HG02885 (cell line): ENCODE results near the gene DAPK2.
"Not testable (repeated sequence)": the region's sequence is repeated elsewhere in the genome, so short reads cannot be mapped to it uniquely, and the experiment has no call there.

Source experiments
- ATAC-seq: cut with Tn5 transposase; IDR thresholded peaks from one replicate; pipeline ENCODE4 v1.9.1; 2021; ENCODE audit warnings: mild to moderate bottlenecking; ENCODE audit not compliant: unreplicated experiment, poor library complexity

The DAPK2 gene

DNA sequence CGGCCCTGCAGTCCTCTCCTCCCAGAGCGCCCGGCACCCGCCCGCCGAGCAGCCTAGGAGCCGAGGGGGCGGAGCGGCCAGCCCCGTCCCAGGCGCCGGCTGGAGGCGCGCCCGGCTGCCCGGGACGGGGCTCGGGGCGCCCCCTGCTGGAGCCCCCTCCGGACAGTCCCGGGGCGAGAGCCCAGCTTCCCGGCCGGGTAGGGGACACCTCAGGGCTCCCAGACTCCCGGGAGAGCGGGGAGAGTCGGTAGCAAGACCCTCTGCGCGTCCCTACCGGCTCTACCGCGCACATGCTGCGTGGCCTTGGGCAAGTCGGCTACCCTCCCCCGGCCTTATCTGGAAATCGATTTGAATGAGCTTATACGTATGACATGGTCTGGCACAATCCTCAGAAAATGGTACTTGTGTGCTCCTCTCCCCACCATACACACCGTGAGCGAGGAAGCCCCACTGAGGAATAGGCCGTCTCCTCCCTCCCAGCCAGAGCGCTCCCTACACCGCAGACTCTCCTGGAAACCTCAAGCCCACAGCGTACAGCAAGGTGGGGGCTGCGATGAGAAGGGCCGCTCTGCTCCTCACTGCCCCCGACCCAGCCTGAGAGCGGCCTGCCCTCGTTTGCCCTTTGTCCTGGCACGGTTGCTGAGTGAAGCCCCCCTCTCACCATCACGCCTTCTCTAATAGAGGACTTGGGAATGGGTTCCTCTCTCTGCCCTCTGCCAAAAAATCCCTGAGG, at the start of gene DAPK2:
TSS of gene DAPK2 (minus strand) at position 65 of the 733 bp plus-strand sequence. CDS start 6,224 bp downstream, outside the sequence.
- peak; percentile 73 for ATAC-seq

DNA sequence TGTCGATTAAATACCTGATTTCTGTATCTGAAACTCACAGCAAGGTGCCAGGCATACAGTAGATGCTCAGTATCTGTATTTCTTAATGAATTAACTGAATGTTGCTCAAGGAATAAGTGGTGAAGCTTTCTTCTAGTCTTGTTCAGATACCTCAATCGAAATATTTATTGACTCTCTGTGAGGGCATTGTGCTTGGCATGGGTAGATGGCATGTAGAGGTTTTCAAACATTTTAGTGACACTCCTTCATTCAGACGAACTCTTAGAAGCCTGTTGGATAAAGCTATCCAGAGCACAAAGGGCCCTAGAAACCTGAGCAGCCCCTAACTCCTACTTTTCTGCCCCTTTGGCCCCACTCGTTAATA, 49.1 kb upstream of the DAPK2 start:
- no peak for ATAC-seq

DNA sequence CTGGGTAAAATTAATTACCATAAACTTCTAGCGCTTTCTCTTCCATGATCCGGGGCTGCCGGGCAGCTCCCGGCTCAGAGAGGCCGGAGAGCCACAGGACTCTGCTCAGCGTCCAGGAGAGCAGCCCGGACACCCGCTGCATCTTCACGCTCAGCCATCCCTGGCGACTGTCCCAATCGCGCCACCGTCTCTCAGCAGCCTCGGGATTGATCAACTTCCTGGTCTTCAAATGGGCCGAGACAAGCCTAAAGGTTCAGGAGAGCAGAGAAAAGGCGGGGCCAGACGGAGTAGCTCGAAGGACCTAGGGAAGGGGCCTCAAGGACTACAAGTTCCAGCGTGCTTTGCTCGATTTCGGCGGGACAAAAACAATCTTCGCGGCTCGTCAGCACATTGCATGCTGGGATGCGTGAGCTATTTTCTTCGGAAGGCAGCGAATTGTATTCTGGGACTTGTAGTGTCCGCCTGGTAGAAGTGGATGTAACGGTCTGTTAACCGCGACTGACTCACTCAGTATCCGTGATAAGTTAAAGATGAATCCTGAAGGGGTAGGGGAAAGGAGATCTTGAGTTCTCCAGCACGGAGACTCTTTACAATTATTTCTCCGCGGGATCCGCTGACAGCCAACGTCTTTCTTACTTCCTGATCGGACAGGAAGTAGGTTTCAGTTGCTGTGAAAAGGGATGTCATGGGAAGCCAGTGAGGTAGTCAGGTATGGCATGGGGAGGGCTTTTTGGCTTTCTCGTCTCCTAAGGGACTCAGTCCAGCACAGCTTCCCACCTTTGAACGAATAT, 47.5 kb upstream of the DAPK2 start, which contains the start of gene CIAO2A:
TSS of gene CIAO2A (minus strand) at position 212 of the 791 bp plus-strand sequence. CDS start at position 142, 70 bp downstream.
- ATAC-seq, result peak; percentile 73

DNA sequence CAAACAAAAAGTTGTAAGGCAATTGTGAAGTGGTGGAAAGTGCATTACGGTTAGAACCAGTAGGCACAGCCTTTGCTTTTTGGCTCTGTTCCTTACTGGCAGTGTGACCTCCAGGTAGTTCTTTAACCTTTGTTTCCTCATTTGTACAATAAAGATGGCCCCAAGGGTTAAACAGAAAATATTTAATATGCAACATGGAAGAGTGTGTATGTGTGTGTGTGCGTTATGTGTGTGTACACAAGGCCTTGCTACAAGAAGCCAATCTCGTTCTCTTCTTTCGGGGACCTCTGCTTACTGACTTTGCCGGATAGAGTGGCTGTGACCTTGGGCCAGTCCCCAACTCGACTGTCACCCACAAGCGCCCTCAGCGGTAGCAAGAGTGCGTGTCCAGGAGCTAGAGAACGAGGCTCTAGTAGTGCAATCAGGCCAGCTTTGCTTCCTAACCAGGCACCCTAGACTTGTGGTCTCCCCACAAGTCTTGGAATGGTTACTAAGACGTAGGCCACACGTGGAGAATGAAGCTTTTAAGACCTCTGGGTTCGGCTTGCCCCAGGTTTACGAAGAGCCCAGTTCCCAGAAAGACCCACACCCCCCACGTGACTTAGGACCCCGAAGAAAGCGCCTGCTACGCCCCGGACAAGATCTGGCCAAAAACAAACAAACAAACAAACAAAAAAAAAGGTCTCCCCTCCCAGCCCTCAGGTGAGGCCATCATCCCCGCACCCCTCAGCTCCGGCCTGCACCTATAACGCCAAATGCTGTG, 46.8 kb upstream of the DAPK2 start:
- ATAC-seq, result peak; percentile 27

DNA sequence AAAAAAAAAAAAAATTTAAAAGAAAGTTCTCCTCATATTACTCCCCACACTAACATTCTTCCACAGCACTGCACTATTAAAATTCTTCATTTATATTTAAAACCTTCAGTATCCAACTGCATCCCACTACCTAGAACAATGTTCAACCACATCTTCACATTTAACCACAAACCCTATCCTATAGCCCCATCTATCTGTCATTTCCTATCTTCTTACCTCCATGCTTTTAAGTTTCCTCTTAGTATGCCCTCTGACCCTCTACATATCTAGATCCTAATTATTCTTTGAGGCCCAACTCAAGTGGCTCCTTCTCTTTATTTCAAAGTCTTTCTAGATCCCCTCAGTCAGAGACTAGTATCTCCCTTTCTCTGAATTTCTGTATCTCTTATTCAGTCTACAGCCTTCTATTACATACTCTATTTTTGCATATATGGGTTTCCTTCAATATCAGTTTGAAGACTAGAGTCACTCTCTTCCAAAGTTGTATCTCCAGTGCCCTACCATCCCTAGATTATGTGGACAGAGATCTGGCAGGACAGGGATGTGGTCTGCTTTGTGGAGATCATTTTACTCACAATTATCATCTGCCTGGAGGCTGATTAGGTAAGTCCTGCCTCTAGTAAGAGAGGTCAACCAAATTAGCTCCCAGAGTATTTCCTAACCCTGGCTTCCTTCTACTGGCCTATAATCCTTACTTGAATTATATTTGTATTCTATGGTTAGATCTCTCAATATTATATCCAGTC, 46.0 kb upstream of the DAPK2 start:
- ATAC-seq, result no peak

DNA sequence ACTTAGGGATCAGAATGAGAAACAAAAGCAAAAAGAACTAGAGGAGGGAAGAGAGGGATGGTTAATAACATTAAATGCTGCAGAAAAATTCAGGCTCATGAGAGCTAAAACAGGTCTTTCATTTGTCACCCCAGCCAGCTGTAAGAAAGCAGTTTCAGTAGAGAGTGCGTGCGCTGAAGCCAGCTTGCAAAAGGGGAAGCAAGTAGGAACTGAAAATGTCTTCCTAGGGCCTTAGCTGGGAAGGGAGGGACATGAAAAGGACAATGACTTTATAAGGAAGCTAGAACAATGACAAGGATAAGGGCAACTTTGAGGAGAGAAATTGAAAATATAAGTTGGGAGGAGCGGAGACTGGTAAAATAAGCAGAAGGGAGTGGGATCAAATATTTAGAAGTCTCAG, 44.2 kb upstream of the DAPK2 start:
- ATAC-seq, result no peak

DNA sequence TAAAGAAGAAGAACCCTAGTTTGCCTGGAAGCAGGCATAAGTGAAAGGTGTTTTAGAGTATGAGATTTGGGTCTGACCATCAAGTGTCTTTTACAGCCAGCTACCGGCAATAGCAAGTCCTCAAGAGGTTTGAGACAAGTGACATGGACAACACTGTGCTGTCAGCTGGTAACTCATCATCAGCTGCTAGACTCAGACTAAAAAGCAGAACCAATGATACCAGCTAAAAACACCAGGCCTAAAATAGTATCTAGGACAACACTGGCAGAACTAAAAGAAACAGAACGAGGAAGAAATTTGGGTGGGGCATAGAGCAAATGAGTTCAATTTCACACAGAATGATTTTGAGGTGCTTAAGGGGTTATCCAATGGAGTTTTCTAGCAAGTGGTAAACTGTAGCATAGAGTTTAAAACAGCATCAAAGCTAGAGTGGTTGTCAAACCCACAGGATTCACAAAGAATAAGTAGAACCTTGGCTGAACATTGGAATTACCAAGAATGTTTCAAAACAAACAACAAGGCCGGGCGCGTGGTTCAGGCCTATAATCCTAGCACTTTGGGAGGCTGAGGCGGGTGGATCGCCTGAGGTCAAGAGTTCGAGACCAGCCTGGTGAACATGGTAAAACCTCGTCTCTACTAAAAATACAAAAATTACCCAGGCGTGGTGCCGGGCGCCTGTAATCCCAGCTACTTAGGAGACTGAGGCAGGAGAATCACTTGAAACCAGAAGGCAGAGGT, 43.4 kb upstream of the DAPK2 start:
- no peak for ATAC-seq

DNA sequence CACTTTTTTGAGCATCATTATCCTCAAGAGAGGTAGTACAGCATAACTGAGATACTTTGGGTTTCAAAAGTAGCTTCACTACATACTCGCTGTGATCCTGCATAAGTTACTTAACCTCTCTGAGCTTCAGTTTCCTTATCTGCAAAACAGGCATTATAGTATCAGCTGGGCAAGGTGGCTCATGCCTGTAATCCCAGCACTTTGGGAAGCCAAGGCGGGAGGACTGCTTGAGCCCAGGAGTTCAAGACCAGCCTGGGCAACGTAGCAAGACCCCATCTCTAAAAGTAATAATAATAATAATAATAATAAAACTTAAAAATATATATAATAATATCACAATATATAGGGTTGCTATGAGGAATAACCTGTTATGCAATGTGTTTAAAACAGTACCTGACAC, 36.5 kb upstream of the DAPK2 start:
- no peak for ATAC-seq

DNA sequence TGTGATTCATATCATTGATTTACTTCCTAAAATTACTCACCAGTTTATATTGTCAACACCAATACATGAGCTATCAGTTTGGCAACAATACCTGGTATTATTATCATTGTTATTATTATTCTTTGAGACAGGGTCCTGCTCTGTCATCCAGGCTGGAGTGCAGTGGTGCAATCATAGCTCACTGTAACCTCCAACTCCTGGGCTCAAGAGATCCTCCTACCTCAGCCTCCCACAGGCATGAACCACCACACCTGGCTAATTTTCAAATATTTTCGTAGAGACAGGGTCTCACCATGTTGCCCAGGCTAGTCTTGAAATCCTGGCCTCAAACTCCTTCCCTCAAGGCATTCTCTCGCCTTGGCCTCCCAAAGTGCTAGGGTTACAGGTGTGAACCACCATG, 27.2 kb upstream of the DAPK2 start:
- ATAC-seq, result not testable (repeated sequence)

DNA sequence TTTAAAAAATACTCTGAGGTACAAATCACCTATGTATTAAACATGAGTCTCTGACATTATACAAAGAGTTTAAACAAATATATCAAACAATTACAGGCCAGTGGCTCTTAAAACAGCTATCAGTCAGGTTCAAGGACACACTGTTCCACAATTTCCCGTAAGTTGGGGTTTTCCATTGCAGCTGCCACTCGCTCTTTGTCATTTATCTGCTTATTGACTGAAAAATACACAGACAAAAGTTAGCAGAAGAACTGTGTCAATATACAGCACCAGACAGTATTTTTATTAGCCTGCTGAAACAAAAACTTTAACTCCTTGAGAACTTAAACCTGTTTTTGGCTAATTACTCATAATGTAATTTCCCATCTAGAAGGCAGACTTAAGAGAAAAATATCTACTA, 26.5 kb upstream of the DAPK2 start:
- ATAC-seq, result no peak

DNA sequence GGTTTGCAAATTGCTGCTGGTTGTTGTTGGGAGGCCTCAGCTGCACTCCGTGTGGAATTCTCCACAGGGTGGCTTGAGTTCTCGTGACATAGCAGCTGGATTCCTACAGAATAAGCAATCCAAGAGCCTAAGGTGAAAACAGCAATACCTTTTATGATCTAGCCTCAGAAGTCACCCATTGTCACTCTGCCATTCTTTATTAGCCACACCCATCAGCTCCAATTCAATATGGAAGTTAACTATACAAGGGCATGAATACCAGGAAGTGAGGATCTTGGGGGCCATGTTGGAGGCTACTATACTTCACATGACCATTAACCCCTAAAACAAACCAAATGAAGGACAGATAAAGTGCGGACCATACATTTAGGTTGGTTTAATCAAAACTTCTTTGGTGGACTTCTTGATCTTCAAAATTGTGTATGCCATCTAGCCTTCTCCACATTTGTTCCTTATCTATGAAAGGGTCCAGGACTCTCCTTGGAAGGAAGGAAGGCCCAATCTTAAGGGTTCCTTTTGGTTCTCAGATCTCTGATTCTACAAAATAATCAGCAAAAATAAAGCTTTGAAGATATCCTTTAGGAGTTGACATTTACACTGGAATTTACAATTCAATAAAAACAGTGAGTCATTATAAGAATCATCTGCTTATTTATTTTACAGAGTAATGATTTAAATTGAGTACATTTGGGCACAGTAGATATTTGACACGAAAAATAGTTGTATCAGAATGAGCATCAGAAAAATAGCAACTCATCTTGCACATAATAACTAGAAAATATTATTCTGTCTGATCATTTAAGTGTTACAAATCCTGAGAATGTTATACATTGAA, 25.9 kb upstream of the DAPK2 start:
- ATAC-seq, result no peak

DNA sequence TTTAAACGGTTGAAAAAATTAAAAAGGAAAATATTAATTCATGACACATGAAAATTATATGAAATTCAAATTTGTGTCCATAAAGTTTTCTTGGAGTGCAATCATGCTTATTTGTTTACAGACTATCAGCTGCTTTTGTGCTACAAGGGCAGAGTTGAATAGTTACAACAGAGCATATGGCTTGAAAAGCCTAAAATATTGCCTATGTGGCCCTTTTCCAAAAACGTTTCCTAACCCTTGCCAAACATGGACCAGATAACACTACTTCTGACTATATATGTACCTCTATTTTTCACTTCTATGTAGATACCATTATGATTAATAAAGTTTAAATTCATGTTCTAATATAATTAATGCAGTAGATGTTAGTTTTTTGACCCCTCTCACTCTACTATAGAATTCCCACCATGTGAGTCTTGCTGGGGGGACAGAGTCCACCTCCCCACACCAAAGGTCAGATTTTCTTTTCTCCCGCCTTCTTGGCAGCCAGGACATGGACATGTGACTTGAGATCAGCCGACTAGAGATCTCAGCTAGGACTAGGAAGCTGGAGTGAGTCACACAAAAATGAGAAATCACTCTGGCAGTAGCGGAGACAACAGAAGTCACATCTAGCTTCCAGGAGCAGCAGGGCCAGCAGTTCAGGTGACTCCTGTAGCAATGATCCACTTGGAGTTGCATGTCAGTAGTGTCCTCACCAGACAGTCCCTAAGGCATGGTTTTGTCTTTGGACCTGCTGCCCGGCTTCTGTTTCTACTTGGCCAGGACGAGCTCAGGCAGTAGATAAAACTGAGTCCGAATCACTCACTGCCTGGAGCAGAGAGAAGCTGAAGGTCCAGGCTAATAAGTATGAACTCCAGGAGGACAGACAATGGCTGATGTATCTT, 24.9 kb upstream of the DAPK2 start:
- no peak for ATAC-seq

DNA sequence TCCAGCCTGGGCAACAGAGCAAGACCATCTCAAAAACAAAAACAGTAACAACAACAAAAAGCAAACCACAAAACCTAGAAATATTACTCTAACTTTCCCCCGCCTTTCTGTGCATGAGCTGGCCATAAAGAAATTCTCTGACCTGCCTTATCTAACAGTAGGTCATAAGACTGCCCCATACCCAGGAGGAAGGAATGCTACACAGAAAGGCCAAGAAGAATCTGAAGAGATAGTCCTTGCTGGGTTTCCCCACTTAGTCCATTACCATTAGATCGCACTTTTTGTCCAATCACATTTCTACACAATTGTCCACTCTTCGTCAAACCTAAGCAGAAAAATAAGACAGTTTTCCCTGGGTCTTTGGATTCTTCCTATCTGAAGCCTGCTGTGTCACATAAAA, 23.8 kb upstream of the DAPK2 start:
- no peak for ATAC-seq

DNA sequence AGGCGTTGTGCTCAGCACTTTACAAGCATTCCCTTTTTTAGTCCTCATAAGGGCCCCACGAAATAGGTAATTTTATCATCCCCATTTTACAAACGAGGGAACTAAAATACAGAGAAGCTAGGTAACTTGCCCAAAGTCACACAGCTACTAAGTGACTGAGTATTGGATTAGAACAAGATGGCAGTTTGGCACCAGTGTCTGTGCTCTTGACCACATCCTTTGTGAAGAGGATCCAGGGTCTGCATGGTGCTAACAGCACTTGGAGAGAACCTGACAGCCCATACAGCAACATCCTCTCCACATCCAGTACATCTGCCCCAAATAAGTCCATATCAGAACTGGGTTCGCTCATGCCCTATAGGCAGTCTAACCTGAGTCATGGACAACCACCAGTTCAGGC, 21.8 kb upstream of the DAPK2 start:
- ATAC-seq, result no peak

DNA sequence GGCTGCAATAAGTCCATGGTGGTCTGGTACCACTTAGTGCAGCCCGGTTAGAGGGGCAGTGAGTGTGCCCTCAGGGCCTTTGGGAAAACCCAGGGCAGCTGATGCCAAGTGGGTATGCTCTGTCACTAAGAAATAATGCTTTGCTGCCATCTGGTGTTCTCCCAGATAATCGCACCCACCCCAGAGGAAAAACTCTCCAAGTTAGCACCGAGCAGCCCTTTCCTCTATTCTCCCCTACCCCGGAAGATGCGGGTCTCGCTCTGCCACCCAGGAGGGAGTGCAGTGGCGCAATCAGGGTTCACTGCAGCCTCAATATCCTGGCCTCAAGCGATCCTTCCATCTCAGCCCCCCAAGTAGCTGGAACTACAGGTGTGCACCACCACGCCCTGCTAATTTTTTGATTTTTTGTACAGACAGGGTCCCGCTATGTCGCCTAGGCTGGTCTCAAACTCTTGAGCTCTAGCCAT, 21.3 kb upstream of the DAPK2 start:
- ATAC-seq, result no peak

DNA sequence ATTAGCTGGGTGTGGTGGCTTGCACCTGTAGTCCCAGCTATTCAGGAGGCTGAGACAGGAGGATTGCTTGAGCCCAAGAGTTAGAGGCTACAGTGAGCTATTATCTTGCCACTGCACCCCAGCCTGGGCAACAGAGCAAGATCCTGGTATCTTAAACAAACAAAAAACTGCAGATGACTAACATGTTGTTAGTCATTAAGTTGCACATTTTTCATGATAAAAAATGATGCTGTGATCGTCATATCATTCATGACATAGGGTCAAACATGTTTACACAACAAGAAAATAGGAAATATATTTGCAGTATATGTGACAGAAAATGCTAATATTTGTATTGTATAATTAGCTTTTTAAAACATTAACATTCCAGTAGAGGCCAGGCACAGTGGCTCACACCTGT, 20.2 kb upstream of the DAPK2 start:
- ATAC-seq, result no peak

DNA sequence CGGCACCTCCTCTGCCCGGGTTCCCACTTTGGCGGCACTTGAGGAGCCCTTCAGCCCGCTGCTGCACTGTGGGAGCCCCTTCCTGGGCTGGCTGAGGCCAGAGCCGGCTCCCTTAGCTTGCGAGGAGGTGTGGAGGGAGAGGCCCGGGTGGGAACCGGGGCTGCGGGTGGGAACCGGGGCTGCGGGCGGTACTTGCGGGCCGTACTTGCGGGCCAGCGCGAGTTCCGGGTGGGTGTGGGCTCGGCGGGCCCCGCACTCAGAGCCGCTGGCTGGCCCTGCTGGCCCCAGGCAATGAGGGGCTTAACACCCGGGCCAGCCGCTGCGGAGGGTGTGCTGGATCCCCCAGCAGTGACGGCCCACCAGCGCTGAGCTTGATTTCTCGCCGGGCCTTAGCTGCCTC, 14.4 kb upstream of the DAPK2 start:
- ATAC-seq, result no peak

DNA sequence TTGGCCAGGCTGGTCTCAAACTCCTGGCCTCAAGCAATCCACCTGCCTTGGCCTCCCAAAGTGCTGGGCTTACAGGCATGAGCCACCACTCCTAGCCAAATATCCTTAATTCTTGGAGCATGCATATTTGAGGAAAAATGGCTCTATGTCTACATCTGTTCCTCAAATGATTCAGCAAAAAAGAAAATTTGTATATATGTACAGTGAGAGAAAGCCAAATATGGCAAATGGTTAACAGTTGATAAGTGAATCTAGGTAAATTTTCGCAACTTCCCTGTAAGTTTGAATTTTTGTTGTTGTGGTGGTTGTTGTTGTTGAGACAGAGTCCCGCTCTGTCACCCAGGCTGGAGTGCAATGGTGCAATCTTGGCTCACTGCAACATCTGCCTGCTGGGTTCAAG, 12.8 kb upstream of the DAPK2 start:
- ATAC-seq, result not testable (repeated sequence)
